Activated CD4-positive, alpha-beta T cell treated with anti-CD3 and anti-CD28 coated beads, Interleukin-2, amount 10 ng/mL, durations not matched to agents 24 days and 14 days (primary cell): ENCODE results near the gene TENM3. TPM values are rescaled to one million over a fixed set of nuclear protein-coding genes. Genes with fewer than 3 reads are reported as not detected.

ENCODE experiments used
- DNase-seq: peaks from one replicate; pipeline ENCODE4 v3.0.0; 2022
- H3K27ac Mint-ChIP-seq: one replicate; pipeline ENCODE4 v1.8.0; 2022; ENCODE audit warnings: mild to moderate bottlenecking, mixed read lengths
- H3K27me3 Mint-ChIP-seq: one replicate; pipeline ENCODE4 v1.8.0; 2022; ENCODE audit warnings: mixed read lengths
- H3K36me3 Mint-ChIP-seq: one replicate; pipeline ENCODE4 v1.8.0; 2022; ENCODE audit warnings: low read depth, mild to moderate bottlenecking, mixed read lengths
- H3K4me1 Mint-ChIP-seq: one replicate; pipeline ENCODE4 v1.8.0; 2021; ENCODE audit warnings: mixed read lengths
- H3K4me3 Mint-ChIP-seq: one replicate; pipeline ENCODE4 v1.8.0; 2022; ENCODE audit warnings: mild to moderate bottlenecking, moderate library complexity, mixed read lengths
- H3K9me3 Mint-ChIP-seq: one replicate; pipeline ENCODE4 v1.8.0; 2021; ENCODE audit warnings: mixed read lengths
- intact Hi-C: fragments of 100-400 bp; cut with micrococcal nuclease; formaldehyde crosslinking; loops from one replicate; pipeline ENCODE4 v1.15.1; 2023
- total RNA-seq: library from RNA; stranded (reverse); gene quantifications from 2 replicates; pipeline ENCODE4 v1.2.3, GENCODE V29; 2022

The TENM3 gene
- total RNA-seq, 1 donor from 2014 or later = not detected

DNA sequence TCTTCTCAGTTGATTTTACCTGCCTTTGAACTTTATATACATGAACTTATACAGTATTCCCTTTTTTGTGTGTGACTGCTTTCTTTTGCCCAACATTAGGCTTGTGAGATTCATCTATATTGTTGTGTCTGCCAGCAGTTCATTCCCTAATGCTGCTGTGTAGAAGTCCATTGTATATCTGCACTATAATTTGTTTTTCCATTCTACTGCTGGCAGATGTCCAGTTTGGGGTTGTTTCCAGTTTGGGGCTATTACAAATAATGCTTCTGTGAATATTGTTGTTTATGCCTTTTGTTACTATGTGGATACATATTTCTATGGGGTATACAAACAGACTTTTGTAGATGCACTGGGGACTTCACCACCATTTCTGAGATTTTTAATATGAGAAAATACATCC lies 405.6 kb downstream of the TENM3 start:
- Mint-ChIP-seq H3K27me3 (no peaks in the 10 kb centered on the region), H3K4me3 (no peak overlapping the region), H3K27ac (no peak overlapping the region), H3K9me3 (no peaks in the 10 kb centered on the region), H3K4me1 (no peaks in the 10 kb centered on the region), H3K36me3 (no peaks in the 10 kb centered on the region)
- no peak for DNase-seq
- intact Hi-C loops = no loop called here

DNA sequence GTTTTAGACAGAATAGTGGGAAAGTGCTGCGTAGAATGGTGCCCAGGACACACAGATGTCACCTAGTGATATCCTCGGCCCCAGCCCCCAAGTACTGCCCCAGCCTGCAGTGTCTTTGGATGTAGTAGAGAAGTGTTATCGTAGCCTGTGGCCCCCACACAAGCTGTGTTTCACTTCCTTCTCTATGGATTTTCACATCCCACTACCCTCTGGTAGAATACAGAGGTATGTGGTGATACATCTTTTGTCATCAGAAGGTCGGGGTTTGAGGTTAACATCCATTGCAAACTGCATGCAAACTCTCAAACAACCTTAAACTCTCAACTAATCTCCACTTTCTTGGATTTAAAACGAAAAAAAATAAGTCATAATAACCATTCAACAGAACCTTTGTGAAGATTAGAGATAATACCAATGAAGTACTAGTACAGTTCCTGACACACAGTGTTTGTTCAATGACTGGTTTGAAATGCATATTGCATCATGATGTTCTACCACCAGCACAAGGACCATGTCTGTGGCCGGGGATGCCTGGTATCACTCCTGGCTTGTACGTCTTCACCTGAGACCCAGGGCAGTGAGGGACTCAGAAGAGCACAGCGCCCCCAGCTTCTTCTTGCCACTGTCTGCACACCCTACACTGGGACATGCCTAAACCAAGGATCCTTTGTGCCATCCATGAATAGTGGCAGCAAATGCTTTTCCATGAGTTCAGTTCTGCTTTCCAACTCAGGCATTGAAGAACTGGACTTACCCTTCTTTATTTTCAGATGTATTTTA lies 406.7 kb downstream of the TENM3 start:
- Mint-ChIP-seq H3K4me1 (no peaks in the 10 kb centered on the region), H3K27me3 (no peaks in the 10 kb centered on the region), H3K27ac (no peak overlapping the region), H3K4me3 (no peak overlapping the region), H3K36me3 (no peaks in the 10 kb centered on the region), H3K9me3 (no peaks in the 10 kb centered on the region)
- intact Hi-C loops = no loop called here
- DNase-seq = no peak

DNA sequence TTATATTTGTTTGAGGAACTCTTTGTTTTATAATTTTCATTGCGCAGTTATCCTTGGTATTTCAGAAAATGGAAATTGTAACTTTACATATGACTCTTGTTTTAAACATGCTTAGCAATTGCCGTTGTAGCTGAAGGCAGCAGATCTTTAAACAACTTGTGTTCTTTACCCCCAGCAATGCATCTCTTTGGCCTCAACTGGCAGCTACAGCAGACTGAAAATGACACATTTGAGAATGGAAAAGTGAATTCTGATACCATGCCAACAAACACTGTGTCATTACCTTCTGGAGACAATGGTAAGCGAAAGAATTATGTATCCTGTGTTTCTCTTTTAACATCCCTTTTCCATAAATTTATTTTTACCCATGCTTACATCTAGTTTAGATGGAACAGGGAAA lies 410.4 kb downstream of the TENM3 start:
- Mint-ChIP-seq H3K4me1 (no peaks in the 10 kb centered on the region), H3K27ac (no peak overlapping the region), H3K36me3 (no peaks in the 10 kb centered on the region), H3K9me3 (no peaks in the 10 kb centered on the region), H3K4me3 (no peak overlapping the region), H3K27me3 (no peaks in the 10 kb centered on the region)
- no peak for DNase-seq
- intact Hi-C loops = no loop called here

DNA sequence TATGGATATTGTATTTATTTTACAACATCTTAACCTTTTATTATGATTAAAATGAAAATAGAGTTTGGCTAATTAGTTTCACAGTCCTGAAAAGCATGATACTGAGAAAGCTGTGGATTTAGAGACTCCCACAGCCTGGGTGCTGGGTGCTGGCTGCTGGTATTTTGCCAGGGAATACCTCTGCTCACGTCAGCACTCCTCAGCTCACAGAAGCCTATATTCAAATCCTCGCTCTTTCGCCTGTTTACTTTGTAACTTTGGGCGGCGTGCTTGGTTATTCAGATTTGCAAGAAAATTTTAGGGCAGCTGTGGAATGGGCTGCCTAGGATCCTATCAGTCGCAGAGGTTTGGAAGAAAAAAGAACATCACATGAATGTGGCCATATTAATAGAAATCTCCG lies 412.1 kb downstream of the TENM3 start:
- H3K27ac Mint-ChIP-seq = no peak overlapping the region
- peaks cover 2% of the 10 kb centered on the region for H3K27me3 Mint-ChIP-seq
- intact Hi-C loops = no loop called here
- DNase-seq = no peak
- H3K4me3 Mint-ChIP-seq = no peak overlapping the region
- H3K36me3 Mint-ChIP-seq = no peaks in the 10 kb centered on the region
- H3K9me3 Mint-ChIP-seq = no peaks in the 10 kb centered on the region
- H3K4me1 Mint-ChIP-seq = no peaks in the 10 kb centered on the region

DNA sequence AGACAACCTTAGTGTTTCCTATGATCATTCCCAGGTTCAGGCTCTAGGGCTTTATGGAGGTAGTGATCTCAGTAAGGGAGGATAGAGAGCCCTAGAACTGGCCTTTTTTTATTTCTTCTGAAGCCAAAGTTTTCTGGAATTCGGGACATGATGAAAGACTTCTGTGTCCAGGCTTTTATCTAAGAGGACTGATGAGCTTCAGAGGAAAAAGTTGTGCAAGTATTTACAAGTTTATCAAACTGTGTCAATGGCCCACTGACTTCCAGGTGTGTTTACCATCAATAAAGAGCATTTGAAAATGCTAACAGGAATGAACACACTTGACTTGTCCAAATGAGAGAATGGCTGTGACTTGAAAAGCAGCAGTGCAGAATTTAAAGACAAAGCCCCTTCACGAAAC lies 419.3 kb downstream of the TENM3 start:
- no peaks in the 10 kb centered on the region for H3K9me3 Mint-ChIP-seq
- no peaks in the 10 kb centered on the region for H3K36me3 Mint-ChIP-seq
- peaks cover 2% of the 10 kb centered on the region for H3K27me3 Mint-ChIP-seq
- intact Hi-C loops = no loop called here
- H3K4me1 Mint-ChIP-seq = no peaks in the 10 kb centered on the region
- H3K4me3 Mint-ChIP-seq = no peak overlapping the region
- H3K27ac Mint-ChIP-seq = no peak overlapping the region
- DNase-seq = no peak

DNA sequence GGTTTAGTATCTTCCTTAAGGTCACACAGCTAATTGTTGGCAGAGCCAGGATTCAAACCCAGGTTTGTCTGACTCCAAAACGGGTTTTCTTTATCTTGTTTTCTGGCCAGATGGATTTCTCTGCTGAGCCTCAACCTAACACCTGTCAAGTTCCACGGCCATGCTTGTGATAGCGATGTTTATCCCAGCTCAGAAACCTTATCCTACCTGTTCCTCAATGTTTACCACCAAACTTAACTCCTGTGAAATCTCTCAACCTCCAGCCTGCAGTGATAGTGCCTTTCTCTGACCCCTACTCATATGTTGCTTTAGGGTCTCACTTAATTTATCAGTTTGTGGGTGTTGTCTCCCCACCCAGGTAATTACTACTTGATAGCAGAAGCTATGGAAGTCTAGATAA lies 428.0 kb downstream of the TENM3 start:
- no peak for DNase-seq
- Mint-ChIP-seq H3K9me3 (no peaks in the 10 kb centered on the region), H3K27ac (no peak overlapping the region), H3K36me3 (no peaks in the 10 kb centered on the region), H3K4me3 (no peak overlapping the region), H3K27me3 (no peaks in the 10 kb centered on the region), H3K4me1 (no peaks in the 10 kb centered on the region)
- intact Hi-C loops = no loop called here

DNA sequence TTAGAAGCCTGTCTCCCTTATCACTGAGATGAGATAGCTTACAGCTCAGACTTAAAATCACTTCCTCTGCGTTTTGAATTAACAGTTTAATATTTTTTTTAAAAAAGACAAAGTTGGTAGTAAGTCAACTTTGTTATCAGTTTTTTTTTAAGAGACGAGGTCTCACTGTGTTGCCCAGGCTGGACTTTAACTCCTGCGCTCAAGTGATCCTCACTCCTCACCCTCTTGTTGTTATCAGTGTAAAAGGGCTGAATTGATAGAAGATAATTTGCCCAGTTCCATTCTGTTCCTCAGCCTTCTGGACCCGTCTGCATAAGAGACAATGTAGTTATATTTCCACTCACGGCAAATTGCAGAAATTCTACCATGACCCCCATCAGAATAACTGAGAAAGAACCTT lies 428.5 kb downstream of the TENM3 start:
- Mint-ChIP-seq H3K36me3 (no peaks in the 10 kb centered on the region), H3K27me3 (no peaks in the 10 kb centered on the region), H3K4me3 (no peak overlapping the region), H3K4me1 (no peaks in the 10 kb centered on the region), H3K27ac (no peak overlapping the region), H3K9me3 (no peaks in the 10 kb centered on the region)
- DNase-seq = no peak
- intact Hi-C loops = no loop called here

DNA sequence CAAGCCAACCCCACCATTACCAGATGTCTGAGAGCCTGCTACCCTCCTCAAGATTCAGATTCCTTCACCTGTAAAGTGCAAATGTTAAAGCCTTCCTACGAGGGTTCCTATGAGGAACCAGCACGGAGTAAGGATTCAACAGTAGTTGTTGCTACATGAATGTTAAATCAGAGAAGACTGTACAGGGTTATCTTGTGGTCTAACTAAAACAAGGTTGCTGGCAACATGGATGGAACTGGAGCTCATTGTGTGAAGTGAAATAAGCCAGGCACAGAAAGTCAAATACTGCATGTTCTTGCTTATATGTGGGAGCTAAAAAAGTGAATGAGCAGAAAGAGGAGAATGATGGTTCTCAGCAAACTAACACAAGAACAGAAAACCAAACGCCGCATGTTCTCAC lies 435.4 kb downstream of the TENM3 start:
- Mint-ChIP-seq H3K9me3 (no peaks in the 10 kb centered on the region), H3K36me3 (no peaks in the 10 kb centered on the region), H3K4me1 (no peaks in the 10 kb centered on the region), H3K4me3 (no peak overlapping the region), H3K27ac (no peak overlapping the region), H3K27me3 (no peaks in the 10 kb centered on the region)
- no peak for DNase-seq
- intact Hi-C loops = no loop called here

DNA sequence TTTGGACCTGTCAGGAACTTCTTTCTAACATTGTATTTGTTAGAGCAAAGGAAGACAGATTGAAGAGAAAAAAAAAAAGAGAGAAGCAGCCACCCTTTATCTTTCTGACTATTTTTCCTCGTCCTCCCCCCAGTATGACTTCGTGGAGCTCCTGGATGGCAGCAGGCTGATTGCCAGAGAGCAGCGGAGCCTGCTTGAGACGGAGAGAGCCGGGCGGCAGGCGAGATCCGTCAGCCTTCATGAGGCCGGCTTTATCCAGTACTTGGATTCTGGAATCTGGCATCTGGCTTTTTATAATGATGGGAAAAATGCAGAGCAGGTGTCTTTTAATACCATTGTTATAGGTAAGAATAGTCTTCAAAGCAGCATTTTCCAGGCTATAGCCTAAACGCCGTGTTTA lies 436.3 kb downstream of the TENM3 start:
- Mint-ChIP-seq H3K27me3 (peaks cover 2% of the 10 kb centered on the region), H3K4me1 (no peaks in the 10 kb centered on the region), H3K27ac (no peak overlapping the region), H3K4me3 (no peak overlapping the region), H3K9me3 (no peaks in the 10 kb centered on the region), H3K36me3 (no peaks in the 10 kb centered on the region)
- DNase-seq = no peak
- intact Hi-C loops = no loop called here

DNA sequence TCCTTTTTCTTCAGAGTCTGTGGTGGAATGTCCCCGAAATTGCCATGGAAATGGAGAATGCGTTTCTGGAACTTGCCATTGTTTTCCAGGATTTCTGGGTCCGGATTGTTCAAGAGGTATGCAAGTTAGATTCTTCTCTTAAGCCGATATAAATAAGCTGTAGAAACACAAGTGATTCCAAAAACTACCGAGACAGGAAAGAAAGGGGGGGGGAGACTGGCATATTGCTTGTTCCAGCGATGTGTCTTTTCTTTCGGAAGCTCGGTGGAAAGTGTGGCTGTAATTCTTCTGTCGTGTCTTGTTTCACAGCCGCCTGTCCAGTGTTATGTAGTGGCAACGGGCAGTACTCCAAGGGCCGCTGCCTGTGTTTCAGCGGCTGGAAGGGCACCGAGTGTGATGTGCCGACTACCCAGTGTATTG lies 437.0 kb downstream of the TENM3 start:
- Mint-ChIP-seq H3K27ac (no peak overlapping the region), H3K36me3 (no peaks in the 10 kb centered on the region), H3K4me1 (no peaks in the 10 kb centered on the region), H3K4me3 (no peak overlapping the region), H3K27me3 (peaks cover 4% of the 10 kb centered on the region), H3K9me3 (no peaks in the 10 kb centered on the region)
- intact Hi-C loops = no loop called here
- DNase-seq = no peak

DNA sequence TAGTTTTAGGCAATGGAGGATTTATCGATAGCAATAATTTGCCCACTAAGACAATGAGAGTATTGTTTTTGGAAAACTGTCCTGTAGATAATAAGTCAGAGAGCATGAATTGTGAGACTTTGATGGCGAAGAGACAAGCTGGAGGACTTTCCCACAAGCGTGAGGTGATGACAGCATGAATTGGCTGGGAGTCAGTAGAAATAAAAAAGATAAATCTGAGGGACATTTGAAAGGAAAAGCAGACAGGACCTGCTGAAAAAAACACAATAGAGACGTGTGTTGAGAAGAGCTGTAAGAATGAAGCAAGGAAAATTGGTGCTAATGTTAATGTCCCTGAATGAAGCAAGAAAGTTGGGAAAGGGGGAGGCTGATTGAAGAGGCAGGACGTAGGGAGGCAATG lies 440.5 kb downstream of the TENM3 start:
- Mint-ChIP-seq H3K4me1 (no peaks in the 10 kb centered on the region), H3K4me3 (no peak overlapping the region), H3K27me3 (peaks cover 4% of the 10 kb centered on the region), H3K36me3 (no peaks in the 10 kb centered on the region), H3K9me3 (no peaks in the 10 kb centered on the region), H3K27ac (no peak overlapping the region)
- intact Hi-C loops = no loop called here
- DNase-seq = no peak

DNA sequence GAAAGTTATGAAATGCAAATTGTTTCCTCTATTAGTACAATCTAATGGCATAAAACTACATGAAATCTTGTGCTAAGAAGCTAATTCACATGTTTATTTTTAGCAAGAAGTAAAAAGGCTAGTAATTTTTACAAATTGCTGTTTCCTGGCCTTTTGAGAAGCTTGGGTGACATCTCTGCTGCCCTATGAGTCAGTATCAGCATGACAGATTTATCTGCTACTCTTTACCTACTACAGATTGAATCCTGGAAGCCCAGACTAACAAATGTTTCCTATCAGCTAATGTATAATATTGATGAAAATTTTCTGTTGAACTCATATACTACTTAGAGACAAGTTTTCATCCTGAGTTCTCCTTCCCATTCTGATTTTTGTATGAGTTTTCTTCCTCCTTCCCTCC lies 441.6 kb downstream of the TENM3 start:
- no peak overlapping the region for H3K27ac Mint-ChIP-seq
- H3K4me3 Mint-ChIP-seq = no peak overlapping the region
- no peaks in the 10 kb centered on the region for H3K36me3 Mint-ChIP-seq
- H3K4me1 Mint-ChIP-seq = no peaks in the 10 kb centered on the region
- intact Hi-C loops = no loop called here
- peaks cover 4% of the 10 kb centered on the region for H3K27me3 Mint-ChIP-seq
- no peak for DNase-seq
- no peaks in the 10 kb centered on the region for H3K9me3 Mint-ChIP-seq

DNA sequence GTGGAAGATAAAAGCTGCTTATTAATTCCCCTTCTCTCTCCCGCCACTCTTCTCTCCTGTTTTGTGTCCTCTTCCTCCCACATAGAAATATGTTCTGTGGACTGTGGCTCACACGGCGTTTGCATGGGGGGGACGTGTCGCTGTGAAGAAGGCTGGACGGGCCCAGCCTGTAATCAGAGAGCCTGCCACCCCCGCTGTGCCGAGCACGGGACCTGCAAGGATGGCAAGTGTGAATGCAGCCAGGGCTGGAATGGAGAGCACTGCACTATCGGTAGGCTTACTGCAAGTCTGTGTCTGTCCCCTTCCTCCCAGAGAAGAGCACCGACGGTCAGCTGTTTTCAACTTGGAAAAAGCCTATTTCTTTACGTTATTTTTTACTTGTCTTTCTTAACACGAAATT lies 444.9 kb downstream of the TENM3 start:
- Mint-ChIP-seq H3K36me3 (no peaks in the 10 kb centered on the region), H3K27ac (no peak overlapping the region), H3K27me3 (peaks cover 4% of the 10 kb centered on the region), H3K4me1 (no peaks in the 10 kb centered on the region), H3K9me3 (no peaks in the 10 kb centered on the region), H3K4me3 (no peak overlapping the region)
- intact Hi-C loops = no loop called here
- no peak for DNase-seq

DNA sequence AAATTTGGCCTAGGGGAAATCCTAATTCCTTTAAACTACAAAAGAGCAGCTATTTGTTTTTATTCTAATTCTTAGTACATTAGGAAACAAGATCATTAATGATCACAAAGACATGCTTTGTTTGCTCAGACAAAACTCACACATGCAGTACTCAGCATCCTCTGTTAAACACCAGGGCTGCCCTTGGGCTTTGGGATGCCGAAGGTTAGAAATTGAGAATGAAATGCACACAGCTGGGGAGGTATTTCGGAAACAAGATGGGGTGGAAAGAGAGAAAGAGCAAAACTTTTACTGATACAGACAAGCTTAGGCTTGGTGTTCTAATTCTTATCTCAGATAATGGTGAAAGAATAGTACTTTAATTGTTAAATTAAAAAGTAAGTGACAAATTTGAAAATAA lies 451.3 kb downstream of the TENM3 start:
- Mint-ChIP-seq H3K27ac (no peak overlapping the region), H3K36me3 (no peaks in the 10 kb centered on the region), H3K4me3 (no peak overlapping the region), H3K4me1 (no peaks in the 10 kb centered on the region), H3K27me3 (no peaks in the 10 kb centered on the region), H3K9me3 (no peaks in the 10 kb centered on the region)
- intact Hi-C loops = no loop called here
- no peak for DNase-seq

DNA sequence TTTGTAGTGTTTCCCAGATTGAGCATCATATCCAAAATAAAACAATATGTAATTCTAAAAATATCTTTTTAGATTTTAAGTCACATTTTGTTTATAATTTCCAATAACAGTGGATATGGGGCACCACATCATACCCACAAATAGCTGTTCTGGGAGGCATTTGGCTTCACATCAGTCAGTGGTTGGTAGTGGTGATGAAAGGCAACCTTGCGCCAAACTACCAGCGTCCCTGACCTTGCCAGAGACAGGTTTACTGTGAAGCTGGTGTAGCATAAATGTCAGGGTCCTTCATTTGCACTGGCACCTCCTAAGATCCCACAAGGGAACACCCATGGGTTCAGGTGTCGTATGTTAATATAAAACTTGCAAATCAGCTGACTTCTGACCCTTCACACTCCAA lies 451.8 kb downstream of the TENM3 start:
- Mint-ChIP-seq H3K36me3 (no peaks in the 10 kb centered on the region), H3K9me3 (no peaks in the 10 kb centered on the region), H3K4me1 (no peaks in the 10 kb centered on the region), H3K27me3 (no peaks in the 10 kb centered on the region), H3K27ac (no peak overlapping the region), H3K4me3 (no peak overlapping the region)
- no peak for DNase-seq
- intact Hi-C loops = no loop called here
